ENCODE data around the gene SLC16A8.
"Not testable (repeated sequence)": the region's sequence is repeated elsewhere in the genome, so short reads cannot be mapped to it uniquely, and the experiment has no call there.

SLC16A8 gene

DNA sequence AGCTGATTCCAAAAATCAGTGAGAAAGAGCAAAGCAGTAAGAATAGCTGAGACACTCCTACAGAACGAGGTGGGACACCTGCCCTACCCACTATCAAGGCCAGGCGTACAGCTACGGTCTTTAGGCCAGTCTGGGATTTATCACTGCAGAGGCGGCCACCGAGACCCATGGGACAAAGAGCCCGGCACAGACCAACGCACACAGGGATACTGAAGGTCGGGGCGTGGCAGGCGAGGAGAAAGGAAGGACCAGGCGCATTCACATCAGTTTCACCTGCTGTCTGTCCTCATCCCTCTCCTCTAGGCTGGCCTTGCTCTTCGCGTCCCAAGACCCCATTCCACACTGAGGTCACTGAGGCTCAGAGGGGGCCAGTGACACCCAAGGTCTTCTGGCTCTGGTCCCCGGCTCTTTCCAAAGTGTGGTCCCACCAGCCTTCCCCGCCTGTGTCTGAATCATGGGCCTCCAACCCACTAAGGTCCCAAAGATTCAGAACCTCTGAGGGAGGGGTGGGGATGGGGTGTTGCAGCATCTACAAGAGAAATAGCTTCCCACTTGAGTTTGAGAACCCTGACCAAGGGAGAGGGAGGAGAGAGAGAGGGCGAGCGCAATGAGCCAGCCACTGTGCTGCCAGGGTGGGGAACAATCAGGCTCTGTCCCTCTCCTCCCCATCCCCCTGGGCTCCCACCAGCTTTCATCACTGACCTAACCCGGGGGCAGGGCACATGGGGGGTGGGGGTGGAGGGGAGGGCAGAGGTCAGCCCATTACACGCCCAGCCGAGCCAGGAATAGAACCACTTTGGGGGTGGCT lies 34.0 kb downstream of the SLC16A8 start:
- DNase-seq (ENCODE audit: low read depth in 2 of 2): no peak

DNA sequence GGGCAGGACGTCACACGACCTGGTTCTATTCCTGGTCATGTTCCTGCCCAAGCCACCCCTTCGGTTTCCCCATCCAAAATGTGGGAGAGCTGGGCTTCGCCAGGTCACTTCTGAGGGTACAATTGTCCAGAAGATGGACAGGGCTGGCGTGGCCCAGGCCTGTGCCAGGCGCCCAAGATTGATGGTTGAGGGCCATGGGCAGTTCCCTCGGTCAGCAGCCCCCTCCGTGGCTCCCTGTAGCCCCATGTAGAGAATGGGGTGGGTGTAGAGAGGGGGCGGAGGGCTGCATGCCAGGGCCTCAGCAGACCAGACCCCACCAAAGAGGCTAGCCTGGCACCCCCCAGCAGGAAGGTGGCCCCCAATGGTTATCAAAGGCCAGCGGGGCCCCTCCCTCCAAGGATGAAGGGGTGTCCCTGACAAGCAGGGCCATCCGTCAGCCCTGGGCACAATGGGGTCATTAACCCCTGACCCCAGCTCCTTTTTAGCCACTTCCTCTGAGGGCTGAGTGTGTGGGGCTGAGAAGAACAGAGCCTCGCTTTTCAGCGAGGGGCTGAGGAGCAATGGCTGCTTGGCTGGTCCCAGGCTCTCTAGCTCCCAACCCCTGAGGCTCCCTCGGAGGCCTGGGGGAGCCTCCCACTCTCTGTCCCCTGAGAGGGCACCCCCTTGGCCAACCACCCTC lies 37.8 kb downstream of the SLC16A8 start:
- DNase-seq (ENCODE audit: low read depth in 2 of 2): no peak

DNA sequence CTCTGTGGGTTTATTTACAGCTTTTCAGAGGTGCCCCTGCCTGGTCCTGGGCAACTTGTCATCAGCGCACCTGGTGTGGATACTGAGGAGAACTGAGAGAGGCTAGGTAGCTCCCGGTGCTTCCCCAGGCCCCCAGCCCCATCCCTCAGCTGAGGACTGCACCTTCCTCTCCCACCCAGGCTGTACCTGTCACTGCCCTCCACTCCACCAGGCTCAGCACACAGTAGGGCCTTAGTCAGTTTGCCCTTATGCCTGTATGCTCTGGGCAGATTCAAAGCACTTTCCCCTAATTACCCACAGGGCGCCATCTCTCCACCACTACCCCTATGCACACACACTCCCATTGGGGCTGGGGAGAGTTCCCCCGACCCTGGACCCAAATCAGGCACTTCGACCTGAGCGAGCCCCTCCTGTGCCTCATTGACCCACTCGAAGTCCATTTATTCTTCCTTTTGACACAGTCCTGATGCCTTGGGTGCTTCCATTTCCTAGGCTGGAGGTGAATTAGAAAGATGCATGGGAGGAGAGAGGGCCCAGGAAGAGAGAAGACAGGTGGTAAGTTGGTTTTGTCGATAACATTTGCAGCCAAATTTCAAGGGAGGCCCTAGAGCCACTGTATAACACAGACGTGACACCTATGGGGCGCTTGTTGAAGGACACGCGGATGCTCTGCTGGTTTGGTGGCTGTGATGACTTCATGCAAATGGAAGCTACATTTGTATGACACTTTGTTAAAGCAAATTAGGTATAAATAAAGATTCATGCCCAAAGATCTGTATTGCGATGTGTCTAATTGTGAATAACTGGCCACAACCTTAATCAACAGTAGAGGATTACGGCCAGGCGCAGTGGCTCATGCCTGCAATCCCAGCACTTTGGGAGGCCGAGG lies 40.6 kb downstream of the SLC16A8 start:
- DNase-seq (ENCODE audit: low read depth in 2 of 2): no peak

DNA sequence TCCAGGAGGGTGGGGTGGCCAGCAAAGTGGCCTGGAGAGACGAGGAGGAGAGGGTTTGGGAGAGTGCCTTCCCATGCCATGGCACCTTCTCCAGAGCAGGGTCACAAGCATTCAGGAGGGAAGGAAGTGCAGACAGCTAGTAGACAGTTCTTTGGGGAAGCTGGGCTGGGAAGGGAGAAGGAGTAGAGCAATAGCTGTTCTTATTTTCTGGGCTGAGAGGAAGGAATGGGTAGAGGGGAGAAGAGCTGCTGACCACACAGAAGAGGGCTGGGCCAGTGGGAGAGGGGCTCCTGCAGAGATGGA lies 41.5 kb downstream of the SLC16A8 start:
- DNase-seq (ENCODE audit: low read depth in 2 of 2): no peak

DNA sequence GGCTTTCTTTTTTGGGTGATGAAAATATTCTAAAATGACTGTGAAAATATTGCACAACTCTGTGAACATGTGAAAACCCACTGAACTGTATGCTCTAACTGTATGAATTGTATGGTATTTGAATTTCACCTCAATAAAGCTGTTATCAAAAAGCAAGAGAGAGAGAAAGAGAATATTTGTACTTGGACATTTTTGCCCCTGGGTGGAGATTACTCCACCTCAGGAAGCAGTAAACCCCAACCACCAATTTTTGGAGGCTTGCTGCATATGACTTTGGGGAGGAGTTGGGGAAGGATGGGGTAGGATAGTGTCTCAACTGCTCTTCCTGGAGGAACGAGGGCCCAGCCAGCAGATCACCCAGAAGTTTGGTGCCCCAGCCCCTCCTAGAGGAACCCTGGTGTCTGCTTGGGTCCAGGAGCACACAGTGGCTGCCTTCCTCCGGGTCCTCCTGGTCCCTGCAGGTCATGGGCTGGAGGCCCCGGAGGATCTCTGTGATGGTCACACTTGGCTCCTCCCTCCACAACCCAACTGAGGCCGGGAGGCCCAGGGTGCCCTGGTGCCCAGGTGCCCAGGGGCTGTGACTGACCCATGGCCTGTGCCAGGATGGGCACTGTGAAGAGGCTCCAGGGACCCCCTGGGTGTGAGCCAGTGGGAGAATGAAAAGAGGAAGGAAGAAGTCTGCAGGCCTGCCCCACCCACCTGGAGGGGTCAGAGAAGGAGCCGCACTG lies 42.1 kb downstream of the SLC16A8 start:
- DNase-seq (ENCODE audit: low read depth in 2 of 2): no peak

DNA sequence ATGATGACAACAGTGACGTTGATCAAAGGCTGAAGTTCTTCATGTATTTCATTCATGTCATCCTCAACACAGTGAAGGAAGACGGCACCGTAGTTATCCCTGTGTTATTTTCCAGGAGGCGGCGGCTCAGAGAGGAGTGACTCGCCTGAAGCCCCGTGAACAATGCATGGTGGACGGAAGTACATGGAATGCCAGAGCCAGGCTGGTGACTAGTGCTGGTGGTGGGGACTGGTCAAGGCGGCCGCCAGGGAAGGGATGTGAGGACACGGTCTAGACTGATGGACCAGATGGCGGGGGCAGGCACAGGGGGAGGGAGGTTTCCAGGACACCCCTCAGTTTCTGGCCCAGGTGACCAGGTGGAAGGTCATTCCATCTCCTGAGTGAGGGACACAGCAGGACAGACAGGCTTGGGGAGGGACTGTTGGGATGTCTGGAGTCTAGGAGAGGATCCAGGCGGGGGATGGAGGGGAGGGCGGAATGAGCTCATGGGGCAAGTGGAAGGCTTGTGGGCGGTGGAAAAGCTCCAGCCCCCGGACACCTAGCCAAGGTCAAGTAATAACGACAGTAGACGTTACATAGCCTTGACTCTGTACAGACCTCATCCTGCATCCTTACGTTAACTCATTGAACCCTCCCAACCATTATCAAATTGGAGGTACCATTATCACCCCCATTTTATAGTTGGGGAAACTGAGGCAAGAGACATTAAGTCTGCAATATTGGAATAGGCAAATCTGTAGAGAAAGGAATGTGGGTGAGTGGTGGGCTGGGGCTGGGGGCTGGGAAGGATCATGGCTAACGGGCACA lies 42.8 kb downstream of the SLC16A8 start:
- no peak for DNase-seq (ENCODE audit: low read depth in 2 of 2)

DNA sequence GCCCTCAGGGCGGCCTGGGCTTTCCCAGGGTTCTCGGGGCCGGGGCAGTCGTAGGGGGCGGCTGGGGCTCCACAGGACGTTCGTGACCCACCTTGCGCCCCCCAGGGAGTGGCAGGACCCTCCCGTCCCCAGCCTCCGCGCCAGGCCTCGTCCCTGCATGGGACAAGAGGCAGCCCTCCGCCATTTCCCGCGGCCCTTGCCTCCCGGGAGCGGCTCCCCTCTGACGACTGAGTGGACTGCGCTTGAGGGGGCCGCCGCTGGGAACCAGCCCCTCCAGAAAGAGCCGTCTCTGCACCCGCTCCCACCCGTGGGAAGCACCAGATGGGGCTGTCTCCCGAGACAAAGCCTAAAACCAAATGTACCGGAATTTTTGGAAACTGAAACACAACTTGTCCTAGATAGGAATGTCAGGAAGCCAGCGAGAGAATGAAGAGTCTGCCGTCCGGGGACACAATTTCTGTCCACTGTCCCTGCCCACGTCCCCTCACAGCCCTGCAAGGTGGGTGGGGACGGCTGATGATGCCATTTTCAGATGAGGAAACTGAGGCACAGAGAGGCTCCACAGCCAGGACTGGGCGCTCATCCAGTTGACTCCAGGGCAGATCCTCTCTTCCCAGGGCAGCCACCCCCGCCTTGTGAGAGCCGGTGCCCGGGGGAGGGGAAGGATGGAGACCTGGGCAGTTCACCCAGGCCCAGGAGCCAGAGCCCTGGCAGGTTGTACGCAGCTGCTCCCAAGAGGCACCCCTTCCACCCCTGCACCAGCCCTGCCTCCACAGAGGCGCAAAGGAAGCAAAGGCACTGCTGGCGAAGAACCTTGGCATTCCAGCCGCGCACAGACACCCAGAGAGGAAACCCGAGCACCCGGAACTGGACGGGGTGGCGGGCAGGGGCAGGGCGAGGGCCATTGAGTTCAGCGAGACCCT lies 44.8 kb downstream of the SLC16A8 start:
- DNase-seq (ENCODE audit: low read depth in 2 of 2): no peak

DNA sequence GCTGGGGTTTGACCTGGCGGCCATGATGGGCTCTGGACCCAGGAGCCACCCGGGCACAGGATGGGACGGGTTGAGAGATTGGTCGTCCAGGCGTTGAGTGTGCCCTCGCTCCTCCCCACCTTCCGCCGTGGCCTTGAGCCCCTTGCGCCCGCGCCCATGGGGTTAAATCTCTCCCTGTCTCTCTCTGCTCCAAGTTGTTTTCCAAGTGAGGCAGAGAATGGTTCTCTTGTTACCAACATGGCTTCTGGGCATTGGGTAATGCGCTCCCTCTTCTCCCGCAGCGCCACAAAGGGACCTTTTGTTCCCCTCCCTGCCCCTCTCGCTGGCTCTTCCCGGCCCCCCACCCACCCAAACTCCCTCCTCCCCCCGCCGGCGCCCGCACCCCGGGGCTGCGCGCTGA lies 45.6 kb downstream of the SLC16A8 start:
- no peak for DNase-seq (ENCODE audit: low read depth in 2 of 2)

DNA sequence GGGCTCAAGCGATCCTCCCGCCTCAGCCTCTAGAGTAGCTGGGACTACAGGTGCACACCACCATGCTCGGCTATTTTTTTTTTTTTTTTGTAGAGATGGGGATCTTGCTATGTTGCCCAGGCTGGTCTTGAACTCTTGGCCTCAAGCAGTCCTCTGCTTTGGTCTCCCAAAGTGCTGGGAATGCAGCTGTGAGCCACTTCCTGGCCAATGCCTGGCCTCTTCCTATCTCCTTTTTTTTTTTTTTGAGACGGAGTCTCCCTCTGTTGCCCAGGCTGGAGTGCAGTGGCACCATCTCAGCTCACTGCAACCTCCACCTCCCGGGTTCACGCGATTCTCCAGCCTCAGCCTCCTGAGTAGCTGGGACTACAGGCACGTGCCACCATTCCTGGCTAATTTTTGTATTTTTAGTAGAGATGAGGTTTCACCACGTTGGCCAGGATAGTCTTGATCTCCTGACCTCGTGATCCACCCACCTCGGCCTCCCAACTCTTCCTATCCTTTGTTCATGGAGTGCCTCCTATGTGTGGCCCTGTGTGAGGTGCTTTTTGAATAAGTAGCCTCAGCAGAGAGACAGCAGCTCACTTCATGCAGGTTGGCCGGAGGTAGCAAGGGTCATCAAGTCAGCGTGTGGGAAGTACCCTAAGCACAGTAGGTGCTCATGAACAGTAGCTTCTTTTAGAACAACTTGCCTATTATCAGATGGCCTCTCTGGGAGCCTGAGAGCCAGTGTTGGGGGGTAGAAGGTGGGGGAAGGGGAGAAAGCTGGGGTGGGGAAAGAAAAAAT lies 46.4 kb downstream of the SLC16A8 start:
- DNase-seq (ENCODE audit: low read depth in 2 of 2): not testable (repeated sequence)

DNA sequence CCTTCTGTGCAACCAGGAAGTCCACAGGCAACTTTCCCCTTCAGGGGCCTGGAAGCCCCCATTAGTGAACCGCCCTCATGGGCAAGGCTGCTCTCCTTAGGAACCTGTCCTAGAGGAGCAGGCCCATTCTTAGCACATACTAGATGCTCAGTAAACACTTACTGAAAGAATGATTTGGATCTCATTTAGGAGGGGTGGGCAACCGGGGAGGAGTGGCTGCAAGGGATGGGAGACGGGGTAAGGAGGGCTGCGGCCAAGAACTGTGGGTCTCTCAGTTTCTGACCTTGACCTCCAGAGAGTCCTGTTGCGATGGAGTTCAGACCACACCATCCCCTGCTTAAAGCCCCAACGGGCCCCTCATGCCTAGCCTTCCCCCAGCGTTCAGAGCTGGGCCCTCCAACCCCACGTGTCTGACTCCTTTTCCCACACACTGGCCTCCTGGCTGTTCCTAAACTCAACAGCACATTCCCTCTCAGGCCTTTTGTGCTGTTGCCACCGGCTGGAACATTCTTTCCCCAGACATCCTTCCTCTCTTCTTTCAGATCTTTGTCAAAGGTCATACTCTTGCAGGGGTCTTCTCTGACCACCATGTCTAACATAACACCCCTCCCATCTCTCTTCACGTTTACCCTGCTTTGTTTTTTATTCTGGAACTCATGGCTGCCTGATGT lies 47.5 kb downstream of the SLC16A8 start:
- no peak for DNase-seq (ENCODE audit: low read depth in 2 of 2)

DNA sequence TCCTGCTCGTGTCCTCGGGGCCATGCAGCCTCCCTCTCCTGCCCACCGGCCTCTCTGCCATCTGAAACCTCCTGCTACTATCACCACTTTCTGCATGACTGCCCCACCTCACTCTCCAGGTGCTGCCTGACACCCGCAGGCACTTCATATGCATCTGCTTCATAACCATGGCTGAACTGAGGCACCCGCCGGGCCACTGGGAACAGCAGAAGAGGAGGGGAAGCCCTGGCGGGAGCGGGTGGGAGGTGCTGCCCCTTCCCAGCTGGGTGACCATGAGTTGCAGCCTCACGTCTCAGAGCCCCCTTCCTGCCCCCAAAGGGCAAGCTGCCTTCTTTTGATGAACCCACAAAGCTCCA lies 48.5 kb downstream of the SLC16A8 start:
- DNase-seq (ENCODE audit: low read depth in 2 of 2): no peak

DNA sequence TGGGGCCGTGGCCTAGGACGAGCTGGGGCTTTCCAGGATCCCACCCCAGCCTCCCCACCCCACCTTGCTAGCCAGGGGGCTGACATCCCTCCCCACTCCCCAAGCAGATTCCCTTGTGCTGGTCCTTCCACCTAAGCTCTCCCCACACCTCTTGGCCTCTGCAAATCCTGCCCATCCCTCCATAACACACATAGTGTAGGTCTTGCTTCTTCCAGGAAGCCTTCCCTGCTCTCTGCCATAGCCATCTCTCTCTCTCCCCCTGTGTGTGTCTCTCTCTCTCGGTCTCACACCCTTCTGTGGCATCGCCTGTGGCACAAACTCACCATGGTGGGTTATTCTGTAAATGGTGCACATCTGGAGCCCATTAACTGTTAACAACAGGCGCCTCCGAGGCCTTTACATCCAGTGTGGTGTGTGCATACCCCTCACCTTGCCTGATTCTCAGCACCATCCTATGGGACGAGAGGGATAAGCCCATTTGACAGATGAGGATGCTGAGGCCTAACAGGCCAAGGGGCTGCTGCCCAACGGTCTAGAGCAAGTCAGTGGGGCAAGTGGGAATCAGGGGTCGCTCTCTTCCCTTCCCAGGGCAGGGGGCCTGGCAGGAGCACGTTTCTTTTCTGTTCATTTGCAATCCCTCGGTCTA lies 49.0 kb downstream of the SLC16A8 start:
- no peak for DNase-seq (ENCODE audit: low read depth in 2 of 2)

DNA sequence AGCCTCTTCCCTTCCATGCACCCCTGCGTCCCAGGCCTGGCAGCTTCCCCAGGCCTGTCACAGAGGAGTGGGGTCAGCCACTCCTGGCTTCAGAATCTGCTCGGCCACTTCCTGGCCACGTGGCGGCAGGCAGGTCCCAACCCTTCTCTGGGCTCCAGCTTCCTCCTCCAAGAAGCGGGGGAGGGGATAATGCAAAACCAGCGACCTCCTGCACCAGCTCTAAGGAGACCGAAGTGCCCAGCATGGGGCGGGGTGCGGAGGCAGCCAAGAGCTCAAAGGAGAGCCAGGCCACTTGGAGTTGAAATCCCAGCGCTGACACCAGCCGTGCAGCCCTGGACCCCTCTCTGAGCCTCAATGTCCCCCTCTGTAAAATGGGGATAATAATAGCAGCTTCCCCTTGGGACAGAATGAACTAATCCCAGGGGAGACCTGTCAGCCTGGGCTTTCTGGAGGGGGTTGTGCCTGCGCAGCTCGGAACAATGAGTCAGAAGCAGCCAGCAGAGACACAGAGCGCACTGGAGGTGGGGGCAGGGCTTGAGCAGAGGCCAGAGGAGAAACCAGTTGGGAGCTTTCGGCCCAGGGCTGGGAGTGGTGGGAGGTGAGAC lies 49.6 kb downstream of the SLC16A8 start:
- DNase-seq (ENCODE audit: low read depth in 2 of 2): no peak

DNA sequence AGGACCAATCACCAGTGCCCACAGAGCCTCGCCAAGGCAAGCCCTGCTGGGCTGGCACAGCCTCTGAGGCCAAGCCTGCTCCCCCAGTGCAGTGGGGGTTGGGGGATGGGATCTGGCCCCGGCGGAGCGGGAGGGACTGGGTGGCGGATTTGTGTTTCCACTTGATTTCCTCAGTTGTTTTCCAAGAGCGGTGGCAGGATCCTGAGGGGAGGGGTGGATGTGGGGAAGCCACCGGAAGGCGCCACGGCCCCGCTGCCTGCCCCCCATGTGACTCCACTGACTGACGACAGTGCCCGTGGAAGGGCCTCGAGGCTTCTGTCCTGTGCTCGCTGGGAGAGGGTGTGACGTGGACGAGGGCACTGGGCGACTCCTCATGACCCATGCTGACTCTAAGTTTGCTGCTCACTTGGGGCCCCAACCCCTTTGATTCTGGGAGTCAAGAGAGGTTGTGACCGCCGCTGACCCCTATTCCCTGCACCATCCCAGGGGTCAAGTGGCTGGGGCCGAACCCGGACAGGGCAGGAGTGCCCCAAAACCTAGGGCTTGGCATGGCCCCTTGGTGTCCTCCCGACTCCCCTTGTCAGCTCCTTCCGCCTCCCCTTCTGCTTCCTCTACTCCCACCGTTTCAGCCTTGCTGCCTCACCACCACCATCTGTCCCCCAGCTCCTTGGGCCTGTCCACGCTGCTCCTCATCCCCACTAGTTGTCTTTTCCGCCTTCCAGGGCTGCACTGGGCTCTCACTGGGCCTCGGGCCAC lies 50.3 kb downstream of the SLC16A8 start:
- DNase-seq (ENCODE audit: low read depth in 2 of 2): no peak

DNA sequence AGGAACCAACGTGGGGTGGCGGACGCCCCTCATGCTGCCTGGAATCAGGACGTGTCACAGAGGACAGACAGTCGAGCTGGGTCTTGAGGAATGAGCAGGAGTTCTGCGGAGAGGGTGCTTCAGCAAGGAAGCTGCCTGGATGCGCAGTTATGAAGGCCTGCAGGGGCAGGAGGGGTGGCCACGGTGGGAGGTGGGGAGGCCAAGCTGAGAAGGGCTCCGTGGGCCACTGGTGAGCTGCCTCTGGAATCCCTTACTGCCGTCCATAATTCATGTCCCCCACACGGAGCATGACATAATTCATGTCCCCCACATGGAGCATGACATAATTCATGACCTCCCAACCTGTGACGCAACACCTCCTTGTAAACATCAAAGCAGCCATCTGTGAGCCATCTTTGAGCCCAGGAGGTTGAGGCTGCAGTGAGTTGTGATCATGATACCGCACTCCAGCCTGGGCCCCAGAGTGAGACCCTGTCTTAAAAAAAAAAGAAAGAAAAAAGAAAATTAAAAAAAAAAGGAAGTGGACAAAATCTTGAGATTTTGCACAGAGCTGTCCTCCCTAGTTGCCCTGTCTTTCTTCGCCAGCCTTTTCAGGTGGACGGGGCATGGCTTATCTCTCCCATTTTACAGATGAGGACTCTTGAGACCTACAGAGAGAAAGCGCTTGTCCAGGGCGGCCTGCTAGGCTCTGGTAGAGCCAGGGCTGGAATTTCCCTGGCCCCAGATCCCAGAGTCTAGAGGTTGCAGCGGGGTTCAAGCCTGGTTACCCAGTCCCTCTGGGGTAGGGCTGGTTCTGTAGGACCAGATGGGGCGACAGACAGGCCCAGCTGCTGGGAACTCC lies 51.1 kb downstream of the SLC16A8 start:
- no peak for DNase-seq (ENCODE audit: low read depth in 2 of 2)

DNA sequence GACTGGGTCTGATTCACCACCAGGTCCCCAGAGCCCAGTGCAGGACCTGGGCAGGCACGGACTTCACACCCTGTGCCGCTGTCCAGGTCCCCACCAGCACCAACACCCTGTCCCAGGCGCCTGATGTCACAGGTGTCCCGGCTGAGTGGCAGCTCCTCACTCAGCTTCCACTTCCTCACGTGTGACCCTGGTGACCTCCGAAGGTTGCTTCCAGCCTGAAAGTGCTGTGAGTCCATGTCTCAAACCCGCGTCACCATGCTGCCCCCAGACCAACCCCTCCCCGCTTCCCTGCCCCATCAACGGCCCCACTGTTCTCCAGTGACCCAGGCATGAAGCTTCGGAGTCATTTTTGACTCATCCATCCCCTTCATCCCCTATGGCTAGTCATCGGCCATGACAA lies 52.5 kb downstream of the SLC16A8 start:
- no peak for DNase-seq (ENCODE audit: low read depth in 2 of 2)
